Kasumi-1 (cell line): ENCODE measurements around the gene ESRRA.

Experiments
- DNase-seq, 2 experiments: peaks; one replicate each; lab custom pipeline; 2025; lab: John Stamatoyannopoulos, UW

ESRRA gene

GRCh38 chr11:64275031-64275800, 30.1 kb upstream of the ESRRA start:
- DNase-seq, result no peak

GRCh38 chr11:64275841-64276240, 29.5 kb upstream of the ESRRA start:
- no peak for DNase-seq

GRCh38 chr11:64276653-64277431, 28.5 kb upstream of the ESRRA start:
- no peak for DNase-seq

GRCh38 chr11:64278576-64279190, 26.6 kb upstream of the ESRRA start:
- DNase-seq, result no peak

DNA sequence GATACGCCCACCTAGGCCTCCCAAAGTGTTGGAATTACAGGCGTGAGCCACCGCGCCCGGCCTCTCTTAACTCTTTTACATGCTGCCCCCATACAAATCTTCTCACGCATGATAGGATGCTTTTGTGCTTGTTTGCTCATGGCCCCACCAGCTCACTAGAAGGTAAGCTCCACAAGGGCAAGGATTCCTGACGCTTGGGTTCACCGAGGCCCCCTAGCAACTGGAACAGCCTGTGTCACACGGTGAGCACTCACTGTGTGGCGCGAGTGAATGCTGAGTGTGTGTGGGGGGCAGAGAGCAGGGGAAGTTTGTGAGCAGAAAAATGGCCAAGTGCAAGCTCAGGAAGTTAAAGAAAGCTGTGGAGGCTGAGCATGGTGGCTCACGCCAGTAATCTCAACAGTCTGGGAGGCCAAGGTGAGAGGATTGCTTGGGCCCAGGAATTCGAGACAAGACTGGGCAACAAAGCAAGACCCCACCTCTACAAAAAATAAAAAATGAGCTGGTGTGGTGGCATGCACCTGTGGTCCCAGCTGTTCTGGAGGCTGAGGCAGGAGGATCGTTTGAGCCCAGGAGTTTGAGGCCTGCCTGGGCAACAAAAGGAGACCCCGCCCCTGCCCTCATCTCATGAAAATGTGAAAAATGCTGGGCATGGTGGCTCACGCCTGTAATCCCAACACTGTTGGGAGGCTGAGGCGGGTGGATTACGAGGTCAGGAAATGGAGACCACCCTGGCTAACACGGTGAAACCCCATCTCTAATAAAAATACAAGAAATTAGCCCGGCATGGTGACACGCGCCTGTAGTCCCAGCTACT, 23.2 kb upstream of the ESRRA start:
- DNase-seq, result no peak

- no peak for DNase-seq
Observed at GRCh38 chr11:64283092-64283491, 22.2 kb upstream of the ESRRA start.

DNA sequence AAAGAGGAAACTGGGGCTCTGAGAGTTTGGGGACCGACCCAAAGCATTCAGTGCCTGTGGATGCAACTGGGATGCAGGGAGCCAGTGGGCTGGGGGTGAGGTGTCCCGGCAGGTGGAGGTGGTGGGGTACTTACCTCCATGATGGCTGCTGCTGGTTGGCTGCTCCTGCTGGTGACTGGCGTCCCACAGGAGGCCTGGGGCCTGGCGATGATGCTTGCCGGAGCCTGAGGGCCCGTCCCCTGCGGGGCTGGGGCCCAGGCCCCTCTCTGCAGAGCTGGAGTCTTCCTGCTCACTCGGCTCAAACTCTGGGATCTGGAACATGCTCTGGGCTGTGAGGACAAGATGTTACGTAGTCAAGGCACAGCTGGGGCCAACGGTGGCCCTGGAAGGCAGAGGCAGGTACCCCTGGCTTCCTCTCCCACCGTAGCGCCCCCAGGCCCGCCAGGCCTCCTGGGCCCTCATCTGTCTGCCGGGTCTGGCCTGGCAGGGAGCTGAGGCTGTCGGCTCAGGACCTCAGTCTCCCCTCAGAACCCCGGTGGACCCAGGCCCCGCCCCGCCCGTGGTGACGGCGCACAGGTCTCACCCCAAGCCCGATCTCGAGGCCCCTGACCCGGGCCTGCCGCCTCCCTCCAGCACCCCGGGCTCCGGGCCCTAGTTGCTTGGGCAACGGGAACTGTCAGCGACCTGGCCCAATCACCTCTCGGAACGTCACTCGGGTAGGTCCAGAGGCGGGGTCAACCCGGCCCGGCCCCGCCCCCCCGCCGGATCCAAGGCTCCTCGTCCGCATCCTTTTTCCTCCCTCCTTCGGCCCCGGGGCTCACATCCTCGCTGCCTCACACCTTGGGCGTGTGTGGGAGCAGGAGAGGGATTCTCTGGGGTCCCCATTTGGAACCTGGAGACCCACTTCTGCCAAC, 21.0 kb upstream of the ESRRA start, which contains the start of gene BAD:
Gene BAD, minus strand, starts transcription at position 618 of the 914 bp plus-strand sequence. Its CDS starts 297 bp downstream, at position 321.
- DNase-seq, result peak; percentile 87 to 90

DNA sequence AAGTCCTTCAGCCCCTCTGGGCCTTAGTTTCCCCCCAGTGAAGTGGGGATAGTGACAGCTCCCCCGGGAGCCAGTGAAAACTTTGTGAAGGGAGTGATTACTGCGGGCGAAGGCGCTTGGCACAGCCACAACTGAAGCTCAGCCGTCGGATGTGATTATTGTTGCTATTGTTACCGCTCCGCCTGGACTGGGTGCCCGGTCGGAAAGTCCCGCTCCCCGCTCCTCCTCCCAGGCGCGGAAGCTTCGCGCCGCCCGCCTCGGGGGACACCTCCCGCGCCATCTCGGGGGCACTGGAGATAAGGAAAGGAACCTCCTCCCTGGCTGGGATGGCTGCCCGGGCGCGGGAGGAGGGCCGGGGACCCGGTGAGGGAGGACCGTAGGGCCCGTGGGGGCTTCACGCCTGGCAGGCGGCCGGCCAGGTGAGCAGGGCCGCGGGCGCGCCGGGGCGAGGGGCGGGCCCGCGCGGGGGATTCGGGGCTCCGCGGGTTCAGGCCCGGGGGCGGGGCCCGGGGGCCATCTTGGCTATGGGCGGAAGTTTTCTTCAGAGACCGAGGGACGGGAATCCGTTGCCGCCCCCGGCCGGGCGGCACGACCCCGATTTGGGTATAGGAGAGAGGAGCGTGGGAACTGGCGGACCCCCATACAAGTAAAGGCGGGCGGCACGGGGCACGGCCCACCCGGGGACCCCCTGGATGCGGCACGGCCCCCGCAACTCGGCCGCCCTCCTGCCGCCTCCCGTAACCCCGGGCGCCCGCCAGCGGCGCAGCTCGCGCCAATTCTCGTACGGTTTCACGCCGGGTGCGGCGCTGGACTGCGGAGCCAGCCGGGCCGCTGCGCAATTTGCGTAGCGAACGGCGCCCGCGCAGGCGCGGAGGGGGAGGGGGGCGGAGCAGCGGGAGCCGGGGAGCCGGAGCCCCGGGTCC, 20.1 kb upstream of the ESRRA start, which contains the start of gene GPR137:
Gene GPR137, plus strand, starts transcription at position 887 of the 923 bp plus-strand sequence. CDS start 677 bp downstream, outside the sequence.
- peak; percentile 58 to 66 for DNase-seq

DNA sequence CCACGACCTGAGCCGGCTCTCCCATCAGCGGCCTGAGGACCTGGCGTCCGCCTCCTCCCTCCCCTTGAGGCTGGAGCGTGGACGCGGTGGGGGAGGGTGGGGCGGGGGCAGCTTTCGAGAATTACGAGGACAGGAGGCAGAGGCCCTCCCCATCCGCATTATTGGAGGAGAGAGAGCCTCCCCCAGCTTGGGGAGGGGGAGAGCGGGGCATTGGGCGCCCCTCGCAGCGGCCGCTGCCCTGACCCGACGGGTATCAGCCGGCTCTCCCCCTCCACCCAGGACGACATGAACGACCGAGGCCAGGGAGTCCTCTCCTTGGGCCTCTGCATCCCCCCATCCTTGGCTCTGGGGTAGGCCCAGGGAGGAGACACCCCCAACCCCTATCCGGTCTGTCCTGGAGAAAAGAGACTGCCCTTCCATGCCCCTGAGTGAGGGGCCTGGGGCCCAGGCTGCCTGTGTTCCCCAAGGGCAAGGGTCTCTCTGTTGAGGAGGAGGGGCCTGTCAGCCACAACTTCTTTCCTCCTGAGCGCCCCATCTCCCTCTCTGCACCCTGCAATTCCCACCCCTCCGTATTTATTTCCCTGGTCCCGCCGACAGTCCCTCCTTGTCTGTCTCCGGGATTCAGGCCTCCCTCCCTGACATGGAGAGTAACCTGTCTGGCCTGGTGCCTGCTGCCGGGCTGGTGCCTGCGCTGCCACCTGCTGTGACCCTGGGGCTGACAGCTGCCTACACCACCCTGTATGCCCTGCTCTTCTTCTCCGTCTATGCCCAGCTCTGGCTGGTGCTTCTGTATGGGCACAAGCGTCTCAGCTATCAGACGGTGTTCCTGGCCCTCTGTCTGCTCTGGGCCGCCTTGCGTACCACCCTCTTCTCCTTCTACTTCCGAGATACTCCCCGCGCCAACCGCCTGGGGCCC, 19.2 kb upstream of the ESRRA start:
- DNase-seq, result peak; percentile 28 to 32

- no peak for DNase-seq
Observed at GRCh38 chr11:64286801-64287159, 18.5 kb upstream of the ESRRA start.

- DNase-seq, result no peak
Observed at GRCh38 chr11:64287676-64288352, 17.5 kb upstream of the ESRRA start.

- no peak for DNase-seq
Observed at GRCh38 chr11:64288353-64288750, 17.0 kb upstream of the ESRRA start.

DNA sequence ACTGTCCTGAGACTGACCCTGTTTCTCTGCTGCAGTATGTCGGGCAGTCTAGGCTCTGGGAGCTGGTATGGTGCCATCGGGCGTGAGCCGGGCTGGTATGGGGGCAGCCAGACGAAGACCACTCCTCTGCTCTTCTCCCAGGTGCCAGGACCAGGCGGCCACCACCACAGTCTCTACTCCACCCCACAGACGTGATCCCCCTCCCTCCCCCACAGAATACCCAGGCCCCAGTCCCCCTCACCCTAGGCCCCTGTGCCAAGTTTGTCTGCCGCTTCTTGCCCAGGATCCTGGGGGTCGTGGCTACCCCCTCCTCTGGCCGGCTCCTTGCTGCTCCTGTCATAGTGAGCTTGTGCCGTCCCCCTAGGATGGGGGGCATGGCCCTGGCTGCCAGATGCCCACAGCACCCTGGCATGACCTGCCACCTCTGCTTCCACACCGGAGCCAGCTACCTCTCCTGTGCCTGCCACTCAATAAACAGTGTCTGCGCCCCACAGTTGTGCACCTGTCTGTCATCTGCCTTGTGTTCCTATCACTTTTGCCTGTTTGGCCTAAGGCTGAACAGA, 16.2 kb upstream of the ESRRA start:
- no peak for DNase-seq

DNA sequence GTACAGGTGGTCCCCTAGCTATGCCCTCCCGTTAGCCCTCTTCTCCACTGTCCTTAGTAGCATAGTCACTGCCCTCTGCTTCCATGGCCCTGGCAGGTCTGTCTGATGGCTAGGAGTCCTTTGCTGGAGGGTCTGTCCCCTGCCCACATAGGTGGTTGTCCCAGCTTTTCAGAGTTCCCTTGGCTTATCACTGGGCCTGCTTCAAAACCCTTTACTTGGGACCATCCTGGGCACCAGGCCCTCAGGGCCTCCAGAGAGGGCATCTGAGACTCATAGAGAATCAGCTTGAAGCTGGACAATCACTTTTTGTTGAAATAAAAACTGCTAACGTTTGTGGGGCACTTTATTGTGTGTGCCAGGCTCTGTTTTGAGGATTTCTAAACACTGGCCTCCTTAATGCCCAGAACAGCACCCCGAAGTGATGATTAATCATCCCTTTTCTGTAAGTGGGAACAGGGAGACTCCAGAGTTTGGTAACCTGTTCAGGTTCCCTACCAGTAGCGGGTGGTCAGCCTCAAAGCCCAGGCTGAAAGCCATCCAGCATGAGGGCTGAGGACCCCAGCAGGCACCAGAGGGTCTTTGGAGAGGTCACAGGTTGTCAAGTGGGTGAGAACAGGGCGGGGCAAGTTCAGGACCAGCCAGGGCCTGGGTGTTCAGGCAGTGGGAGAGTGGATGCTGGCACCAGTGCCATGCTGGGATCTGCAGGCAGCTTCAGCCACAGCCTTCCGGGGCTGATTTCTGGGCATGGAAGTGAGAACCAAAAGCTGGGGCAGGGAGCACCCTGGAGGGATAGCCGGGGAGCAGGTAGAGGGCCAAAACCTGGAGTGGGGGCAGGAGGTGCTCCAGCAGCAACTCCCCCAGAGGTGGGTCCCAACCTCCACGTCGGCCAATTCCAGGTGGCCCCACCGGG, 14.7 kb upstream of the ESRRA start:
- no peak for DNase-seq

DNA sequence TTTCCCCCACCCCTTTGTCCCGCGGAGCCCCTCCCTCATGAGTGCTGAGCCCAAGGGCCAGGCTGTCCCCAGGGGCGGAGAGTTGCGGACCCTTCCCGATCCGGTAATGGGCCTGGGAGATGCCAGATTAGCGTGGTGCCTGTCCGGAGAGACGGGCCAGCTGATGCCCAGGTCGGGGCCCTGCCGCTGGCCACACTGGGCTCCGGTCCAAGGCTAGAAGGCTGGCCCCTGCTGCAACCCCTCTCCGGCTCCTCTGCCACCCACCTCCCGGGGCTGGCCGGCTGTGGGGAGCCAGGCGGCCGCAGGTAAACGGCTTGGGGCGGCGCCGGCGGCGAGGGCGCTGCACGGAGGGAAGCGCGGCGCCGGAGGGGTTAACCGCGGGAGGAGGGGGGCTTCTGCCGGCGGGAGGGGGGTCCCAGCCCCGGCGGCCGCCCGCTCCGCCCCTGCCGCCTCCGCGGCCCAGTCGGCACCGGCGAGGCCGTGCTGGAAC, 14.0 kb upstream of the ESRRA start, which contains the start of gene KCNK4:
Gene KCNK4, plus strand, starts transcription at position 41 of the 490 bp plus-strand sequence. CDS start 1,717 bp downstream, outside the sequence.
- DNase-seq, result no peak
